Ecto neural progenitor cell (in vitro differentiated cells): Measurements from ENCODE around the gene MYADML2.
A peak's percentile ranks its signal among the peaks of the same experiment; 100 is the strongest.
"Not testable (repeated sequence)": the region's sequence is repeated elsewhere in the genome, so short reads cannot be mapped to it uniquely, and the experiment has no call there.

Experiments used
- DNase-seq: peaks from one replicate; pipeline ENCODE4 v3.0.0-alpha.2; 2018; ENCODE audit warnings: low spot score

Gene MYADML2

GRCh38 chr17:81958633-81959342 is 11.8 kb upstream of the MYADML2 start:
- DNase-seq, result no peak

GRCh38 chr17:81957691-81958432 is 10.8 kb upstream of the MYADML2 start:
- no peak for DNase-seq

- peak; percentile 48 for DNase-seq
Measured at GRCh38 chr17:81956607-81957589, 9.9 kb upstream of the MYADML2 start.

DNA sequence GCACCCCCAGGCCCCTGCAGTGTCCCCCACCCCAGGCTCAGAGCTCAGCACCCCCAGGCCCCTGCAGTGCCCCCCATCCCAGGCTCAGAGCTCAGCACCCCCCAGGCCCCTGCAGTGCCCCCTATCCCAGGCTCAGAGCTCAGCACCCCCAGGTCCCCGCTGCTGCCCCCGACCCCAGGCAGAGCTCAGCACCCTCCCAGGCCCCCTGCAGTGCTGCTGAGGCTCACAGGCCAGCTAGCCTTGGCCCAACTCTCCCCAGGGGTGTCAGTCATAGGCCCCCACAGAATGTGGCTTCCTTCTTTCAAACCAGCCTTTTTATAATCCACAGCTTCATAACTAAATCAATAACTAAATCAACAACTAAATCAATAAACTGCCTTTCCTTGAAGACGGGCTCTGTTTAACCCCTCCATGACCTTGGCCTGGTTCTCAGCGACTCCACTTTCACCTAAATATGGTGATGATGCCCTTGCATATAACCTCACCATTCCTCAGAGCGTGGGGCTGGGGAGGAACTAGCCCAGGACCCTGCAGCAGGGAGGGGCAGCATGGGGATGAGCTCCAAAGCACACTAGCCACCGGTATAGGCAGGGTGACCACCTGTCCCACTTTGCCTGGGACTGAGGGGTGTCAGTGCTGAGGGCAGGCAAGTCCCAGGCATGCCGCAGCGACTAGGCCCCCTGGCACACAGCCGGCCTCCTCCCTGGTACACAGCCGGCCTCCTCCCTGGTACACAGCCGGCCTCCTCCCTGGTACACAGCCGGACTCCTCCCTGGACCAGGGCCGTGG is 8.9 kb upstream of the MYADML2 start:
- DNase-seq, result no peak

DNA sequence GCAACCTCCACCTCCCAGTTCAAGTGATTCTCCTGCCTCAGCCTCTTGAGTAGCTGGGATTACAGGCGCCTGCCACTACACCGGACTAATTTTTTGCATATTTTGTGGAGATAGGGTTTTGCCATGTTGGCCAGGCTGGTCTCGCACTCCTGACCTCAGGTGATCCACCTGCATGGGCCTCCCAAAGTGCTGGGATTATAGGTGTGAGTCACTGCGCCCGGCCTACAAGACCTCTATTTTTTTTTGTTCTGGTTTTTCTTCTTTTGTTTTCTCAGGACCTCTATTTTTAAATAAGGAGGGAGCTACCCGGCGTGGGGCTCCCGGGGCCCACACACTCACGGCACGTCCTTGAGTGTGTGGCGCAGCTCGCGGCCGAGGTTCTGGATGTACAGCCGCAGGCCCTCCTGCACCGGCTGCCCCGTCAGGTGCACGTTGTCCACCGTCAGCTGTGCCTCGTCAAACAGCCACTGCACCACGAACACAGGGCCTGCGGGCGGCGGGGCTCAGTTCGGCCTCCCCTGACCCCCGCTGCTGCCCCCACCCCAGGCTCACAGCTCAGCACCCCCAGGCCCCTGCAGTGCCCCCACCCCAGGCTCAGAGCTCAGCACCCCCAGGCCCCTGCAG is 8.1 kb upstream of the MYADML2 start:
- DNase-seq, result no peak

- no peak for DNase-seq
Measured at GRCh38 chr17:81954131-81955057, 7.4 kb upstream of the MYADML2 start.

DNA sequence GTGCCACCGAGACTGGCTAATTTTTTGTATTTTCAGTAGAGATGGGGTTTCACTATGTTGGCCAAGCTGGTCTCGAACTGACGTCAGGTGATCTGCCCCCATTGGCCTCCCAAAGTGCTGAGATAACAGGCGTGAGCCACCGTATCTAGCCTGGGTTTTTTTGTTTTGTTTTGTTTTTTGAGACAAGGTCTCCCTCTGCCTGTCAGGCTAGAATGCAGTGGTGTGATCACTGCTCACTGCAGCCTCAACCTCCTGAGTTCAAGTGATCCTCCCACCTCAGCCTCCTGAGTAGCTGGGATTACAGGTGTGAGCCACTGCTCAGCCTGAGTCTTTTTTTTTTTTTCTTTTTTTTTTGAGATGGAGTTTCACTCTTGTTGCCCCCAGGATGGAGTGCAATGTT is 6.4 kb upstream of the MYADML2 start:
- DNase-seq, result not testable (repeated sequence)

DNA sequence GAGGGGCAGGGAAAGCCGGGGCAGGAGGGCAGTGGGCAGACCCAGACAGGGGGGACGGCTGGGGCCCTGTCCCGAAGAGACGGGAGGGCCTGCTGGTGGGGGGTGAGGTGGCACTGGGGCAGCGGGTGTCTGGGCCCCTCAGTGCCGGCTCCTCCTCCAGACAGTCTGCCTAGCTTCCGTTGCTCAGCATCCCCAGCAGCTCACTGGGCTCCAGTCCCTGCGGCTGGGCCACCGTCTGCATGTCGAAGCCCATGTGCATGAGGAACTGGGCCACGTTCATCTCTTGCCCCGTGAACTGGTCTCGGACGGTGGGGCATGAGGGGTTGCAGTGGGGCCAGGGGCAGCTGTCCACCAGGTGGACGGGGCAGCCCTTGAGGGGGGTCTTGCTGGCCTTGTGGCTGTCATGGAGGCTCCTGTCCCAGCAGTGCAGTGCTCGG is 5.8 kb upstream of the MYADML2 start:
- DNase-seq, result peak; percentile 52

GRCh38 chr17:81951785-81952684 is 5.0 kb upstream of the MYADML2 start:
- no peak for DNase-seq

DNA sequence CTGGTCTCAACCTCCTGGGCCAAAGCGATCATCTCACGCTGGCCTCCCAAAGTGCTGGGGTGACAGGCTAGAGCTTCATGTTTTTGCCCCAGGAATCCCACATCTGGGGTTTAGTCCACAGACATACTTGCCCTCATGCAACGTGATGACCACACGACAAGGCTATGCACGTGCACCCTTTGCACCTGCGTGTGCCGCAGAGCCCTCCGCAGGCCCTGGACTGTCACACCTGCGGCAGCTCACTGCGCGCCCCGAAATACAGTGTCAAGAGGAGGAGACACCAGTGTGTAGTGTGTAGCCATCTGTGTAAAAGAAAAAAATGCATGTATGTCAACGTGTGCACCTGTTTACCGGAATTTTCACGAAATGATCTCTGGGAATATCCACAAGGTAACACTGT is 3.5 kb upstream of the MYADML2 start:
- no peak for DNase-seq

- DNase-seq, result no peak
Measured at GRCh38 chr17:81948635-81949378, 1.8 kb upstream of the MYADML2 start.

GRCh38 chr17:81944858-81945257 is 2.2 kb downstream of the MYADML2 start:
- DNase-seq, result no peak

- DNase-seq, result no peak
Measured at GRCh38 chr17:81942167-81942553, 4.9 kb downstream of the MYADML2 start.

DNA sequence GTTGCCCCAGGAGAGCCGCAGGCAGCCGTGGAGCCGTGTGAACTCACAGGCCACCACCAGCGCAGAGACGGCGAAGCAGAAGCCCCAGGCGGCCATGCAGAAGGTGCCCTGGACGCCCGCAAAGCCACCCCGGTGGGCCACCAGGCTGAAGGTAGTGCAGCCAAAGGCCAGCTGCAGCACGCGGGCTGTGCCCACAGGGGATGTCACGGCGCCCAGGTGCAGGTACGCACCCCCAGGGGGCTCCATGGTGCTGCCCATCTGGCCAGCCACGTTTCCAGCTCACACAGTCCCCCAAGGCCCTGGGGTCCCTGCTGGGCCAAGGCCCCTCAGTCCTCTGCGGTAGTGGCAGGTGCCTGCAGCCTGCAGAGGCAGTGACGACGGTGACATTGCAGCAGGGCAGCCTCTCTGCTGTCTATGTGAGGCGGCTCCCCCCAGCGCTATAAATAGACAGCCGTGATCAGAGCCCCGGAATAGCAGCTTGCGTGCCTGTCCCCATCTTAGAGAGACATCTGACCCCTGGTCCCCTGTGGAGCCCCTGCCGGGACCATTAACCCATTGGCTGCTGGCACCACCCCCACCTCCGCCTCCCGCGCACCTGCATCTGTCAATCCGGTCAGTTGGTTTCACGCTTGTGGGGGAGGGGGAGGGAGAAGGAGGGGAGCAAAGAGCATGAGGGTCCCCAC is 5.4 kb downstream of the MYADML2 start:
- no peak for DNase-seq

DNA sequence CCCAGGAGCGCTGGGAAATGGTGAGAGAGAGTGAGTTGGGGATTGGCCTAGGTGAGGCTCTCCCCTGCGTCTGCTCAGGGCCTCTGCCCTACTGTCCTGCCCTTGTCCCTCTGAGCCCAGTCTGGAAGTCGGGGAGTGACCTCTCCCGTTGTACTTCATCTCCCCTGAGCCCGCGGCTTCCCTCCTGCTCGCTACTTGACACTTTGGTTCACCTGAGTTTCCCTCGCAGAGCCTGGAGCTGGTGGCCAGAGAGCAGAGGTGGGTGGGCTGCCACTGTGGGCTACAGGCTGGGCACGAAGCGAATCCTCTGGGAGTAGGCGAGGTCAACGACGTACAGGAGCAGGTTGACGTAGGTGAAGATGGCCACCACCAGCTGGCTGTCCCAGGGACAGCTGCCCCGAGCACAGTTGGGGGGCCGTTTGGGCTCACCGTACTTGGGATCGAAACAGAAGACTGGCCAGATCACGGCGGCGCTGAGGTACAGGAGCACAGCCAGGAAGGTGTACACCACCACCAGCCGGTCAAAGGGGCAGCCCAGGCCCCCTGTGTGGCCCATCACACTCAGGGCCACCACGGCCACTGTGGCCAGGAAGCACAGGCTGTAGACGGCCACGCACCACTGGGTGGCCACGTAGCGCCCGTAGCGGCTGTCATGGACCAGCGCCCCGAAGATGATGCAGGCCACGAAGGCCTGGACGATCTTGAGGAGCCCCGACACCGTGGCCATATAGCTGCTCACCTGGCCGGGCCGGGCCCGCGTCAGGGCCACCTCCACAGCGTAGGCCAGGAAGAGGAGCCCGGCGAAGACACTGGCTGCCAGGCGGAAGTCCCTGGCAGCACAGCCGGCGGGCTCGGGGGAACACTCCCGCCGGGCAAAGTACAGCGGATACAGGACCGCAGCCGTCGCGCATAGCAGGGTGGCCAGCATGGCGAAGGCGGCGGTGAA is 6.2 kb downstream of the MYADML2 start:
- DNase-seq, result no peak

- DNase-seq, result no peak
Measured at GRCh38 chr17:81939881-81940385, 7.1 kb downstream of the MYADML2 start.
